GM23248 (cell line): ENCODE data around the gene COX7B2. TPM values are rescaled to one million over a fixed set of nuclear protein-coding genes. Genes with fewer than 3 reads are reported as not detected.

ENCODE experiments used
- DNase-seq: peaks from one replicate; pipeline ENCODE4 v3.0.0-alpha.2; 2015
- H2AFZ ChIP-seq: fragments of 200-600 bp; sonication (generic); 2 replicates; pipeline ENCODE4 v1.6.1; 2016; ENCODE audit warnings: antibody characterized with exemption
- H3F3A ChIP-seq: fragments of 200-600 bp; sonication (generic); 2 replicates; pipeline ENCODE4 v1.6.1; 2016; ENCODE audit warnings: mild to moderate bottlenecking, antibody characterized with exemption, mixed run types; ENCODE audit not compliant: insufficient read depth
- H3K27ac ChIP-seq: fragments of 200-600 bp; sonication (generic); 2 replicates; pipeline ENCODE4 v1.5.1; 2016; ENCODE audit warnings: mild to moderate bottlenecking
- H3K27me3 ChIP-seq: fragments of 200-600 bp; sonication (generic); replicated peaks from 2 replicates; pipeline ENCODE4 v1.6.1; 2016; ENCODE audit warnings: mild to moderate bottlenecking; ENCODE audit not compliant: insufficient read depth
- H3K36me3 ChIP-seq: fragments of 200-600 bp; sonication (generic); 2 replicates; pipeline ENCODE4 v1.6.1; 2016; ENCODE audit warnings: low read depth, mild to moderate bottlenecking
- H3K4me1 ChIP-seq: fragments of 200-600 bp; sonication (generic); 2 replicates; pipeline ENCODE4 v1.6.1; 2016; ENCODE audit warnings: mild to moderate bottlenecking; ENCODE audit not compliant: insufficient read depth
- H3K4me2 ChIP-seq: fragments of 200-600 bp; sonication (generic); one replicate; pipeline ENCODE4 v1.6.1; 2016; ENCODE audit warnings: mild to moderate bottlenecking; ENCODE audit not compliant: unreplicated experiment
- H3K4me3 ChIP-seq: fragments of 200-600 bp; sonication (generic); 2 replicates; pipeline ENCODE4 v1.5.1; 2016; ENCODE audit warnings: mild to moderate bottlenecking
- H3K79me2 ChIP-seq: fragments of 200-600 bp; sonication (generic); 2 replicates; pipeline ENCODE4 v1.6.1; 2016; ENCODE audit warnings: mild to moderate bottlenecking; ENCODE audit not compliant: insufficient read depth
- H3K9ac ChIP-seq: fragments of 200-600 bp; sonication (generic); 2 replicates; pipeline ENCODE4 v1.6.1; 2016; ENCODE audit warnings: mild to moderate bottlenecking
- H3K9me2 ChIP-seq: fragments of 200-600 bp; sonication (generic); 2 replicates; pipeline ENCODE4 v1.6.1; 2016; ENCODE audit warnings: mixed run types, mild to moderate bottlenecking, moderate library complexity; ENCODE audit not compliant: insufficient read depth
- H3K9me3 ChIP-seq: fragments of 200-600 bp; sonication (generic); one replicate; pipeline ENCODE4 v1.6.1; 2017; ENCODE audit warnings: low read depth
- H4K20me1 ChIP-seq: fragments of 200-600 bp; sonication (generic); 2 replicates; pipeline ENCODE4 v1.6.0; 2016; ENCODE audit not compliant: insufficient read depth
- EZH2 ChIP-seq: fragments of 200-600 bp; sonication (generic); IDR thresholded peaks from 2 replicates; pipeline ENCODE4 v1.6.1; 2018; ENCODE audit warnings: antibody characterized with exemption, mild to moderate bottlenecking; ENCODE audit not compliant: insufficient read depth, poor library complexity, severe bottlenecking
- EZH2phosphoT487 ChIP-seq: fragments of 200-600 bp; sonication (generic); IDR thresholded peaks from 2 replicates; pipeline ENCODE4 v1.6.1; 2018; ENCODE audit warnings: antibody characterized with exemption, moderate library complexity, mild to moderate bottlenecking, low read depth; ENCODE audit not compliant: insufficient read depth
- WGBS, 2 experiments: methylation state at CpG; one replicate each; pipeline ENCODE4 v1.1.6; 2015 to 2017; ENCODE audit warnings: low lambda C conversion rate in 2 of 2, low coverage in 1 of 2; ENCODE audit errors: missing lambda C conversion rate in 2 of 2; 5-methylcytosine and 5-hydroxymethylcytosine counted together
- in situ Hi-C: fragments of 300-500 bp; cut with MboI; formaldehyde crosslinking; loops from 2 replicates; pipeline ENCODE4 v1.15.0; 2020
- polyA plus RNA-seq: library from polyadenylated mRNA; unstranded; fragments of >200 nt; fragmentation: Nextera tagmentation; extraction: Ambion mirVana; gene quantifications from 2 replicates; pipeline ENCODE4 v1.2.1, GENCODE V29; 2016
- total RNA-seq: library from RNA; depleted of rRNA; stranded (reverse); fragments of >200 nt; shearing (Covaris generic); gene quantifications from 2 replicates; pipeline ENCODE4 v1.2.3, GENCODE V29; 2014; rRNA removed

Gene COX7B2
- total and polyA plus RNA-seq, 2 experiments from 2014 or later = not detected

DNA sequence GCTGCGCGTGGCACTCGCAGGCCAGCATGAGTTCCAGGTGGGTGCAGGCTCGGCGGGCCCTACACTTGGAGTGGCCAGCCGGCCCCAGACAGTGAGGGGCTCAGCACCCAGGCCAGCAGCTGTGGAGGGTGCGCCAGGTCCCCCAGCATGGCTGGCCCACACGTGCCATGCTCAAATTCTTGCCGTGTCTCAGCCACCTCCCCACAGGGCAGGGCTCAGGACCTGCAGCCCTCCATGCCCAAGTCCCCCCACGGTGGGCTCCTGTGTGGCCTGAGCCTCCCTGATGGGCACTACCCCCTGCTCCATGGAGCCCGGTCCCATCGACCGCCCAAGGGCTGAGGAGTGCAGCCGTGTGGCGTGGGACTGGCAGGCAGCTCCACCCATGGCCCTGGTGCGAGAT is 210.2 kb downstream of the COX7B2 start:
- TF ChIP-seq EZH2 (no peak), EZH2phosphoT487 (no peak)
- H3K9me3 ChIP-seq = no peaks in the 10 kb centered on the region
- no peak overlapping the region for H3K9ac ChIP-seq
- H3K27me3 ChIP-seq = no peaks in the 10 kb centered on the region
- no peak overlapping the region for H3K4me2 ChIP-seq
- no peaks in the 10 kb centered on the region for H3K9me2 ChIP-seq
- DNase-seq = no peak
- no peak overlapping the region for H3K27ac ChIP-seq
- no peak overlapping the region for H3K4me3 ChIP-seq
- H3K79me2 ChIP-seq = no peaks in the 10 kb centered on the region
- H3F3A ChIP-seq = no peaks in the 10 kb centered on the region
- in situ Hi-C loops = no loop called here
- H4K20me1 ChIP-seq = no peaks in the 10 kb centered on the region
- 61 to 63% methylated on average over 13 to 16 of the region's 16 CpGs for whole genome bisulfite sequencing, 2 experiments
- H2AFZ ChIP-seq = no peak overlapping the region
- no peaks in the 10 kb centered on the region for H3K36me3 ChIP-seq
- H3K4me1 ChIP-seq = no peaks in the 10 kb centered on the region

Other genes starting within 250 kb of the COX7B2 start
- not detected in 2 replicates for gene GABRA4, start 84.3 kb upstream of the COX7B2 start, total RNA-seq
- not detected in 2 replicates for gene GABRA4, start 84.3 kb upstream of the COX7B2 start, polyA plus RNA-seq
- gene GABRB1, start 122.3 kb upstream of the COX7B2 start, total RNA-seq = not detected in 2 replicates
- gene GABRB1, start 122.3 kb upstream of the COX7B2 start, polyA plus RNA-seq = not detected in 2 replicates